ENCODE data around the gene GRK5.

DNA sequence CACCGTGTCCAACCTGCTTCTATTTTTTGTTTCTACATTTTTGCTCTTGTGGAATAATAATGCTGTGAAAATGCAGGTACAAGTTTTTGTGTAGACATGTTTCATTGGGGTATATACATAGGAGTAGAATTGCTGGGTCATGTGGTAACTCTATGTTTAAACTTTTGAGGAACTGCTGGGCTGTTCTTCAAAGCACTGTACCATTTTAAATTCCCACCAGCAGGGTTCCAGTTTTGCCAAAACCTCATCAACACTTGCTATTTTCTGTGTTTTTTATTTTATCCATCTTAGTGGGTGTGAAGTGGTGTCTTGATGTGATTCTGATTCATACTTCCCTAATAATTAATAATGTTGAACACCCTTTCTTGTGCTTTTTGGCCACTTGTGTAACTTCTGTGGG lies 196.6 kb downstream of the GRK5 start:
- no peak for TF ChIP-seq CTCF (IDR thresholded peaks at IDR 0.05)
- TF ChIP-seq ZFX (IDR thresholded peaks at IDR 0.05; ENCODE audit: borderline replicate concordance): no peak
